NB4 (cell line): Measurements from ENCODE around the gene BPIFA1.

Source experiments
- POLR2A ChIP-seq: IDR thresholded peaks from 2 replicates; pipeline ENCODE4 v1.6.1; 2011; ENCODE audit warnings: mild to moderate bottlenecking; ENCODE audit not compliant: insufficient read length; ENCODE audit errors: extremely low read depth
- TF ChIP-seq, protein P1 (sequence below): IDR thresholded peaks from one replicate; pipeline ENCODE4 v1.5.1; 2012; ENCODE audit warnings: low read depth, low read length
- TF ChIP-seq, protein P2 (sequence below): IDR thresholded peaks from 2 replicates; pipeline ENCODE4 v1.6.1; 2011; ENCODE audit warnings: low read depth, low read length

DNA sequence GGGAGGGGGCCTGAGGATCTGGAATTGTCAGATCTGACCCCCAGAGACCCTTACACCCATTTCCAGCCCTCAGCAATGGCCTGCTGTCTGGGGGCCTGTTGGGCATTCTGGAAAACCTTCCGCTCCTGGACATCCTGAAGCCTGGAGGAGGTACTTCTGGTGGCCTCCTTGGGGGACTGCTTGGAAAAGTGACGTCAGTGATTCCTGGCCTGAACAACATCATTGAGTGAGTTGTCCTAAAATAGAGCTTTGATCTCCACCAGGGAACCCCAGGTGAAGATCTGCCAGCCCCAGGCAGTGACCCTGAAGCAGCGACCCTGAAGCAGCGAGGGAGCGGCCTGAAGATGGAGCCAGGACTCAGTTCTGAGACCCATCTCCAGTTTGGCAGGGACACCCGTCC lies 2.2 kb downstream of the BPIFA1 start:
- TF ChIP-seq, protein P1, sequence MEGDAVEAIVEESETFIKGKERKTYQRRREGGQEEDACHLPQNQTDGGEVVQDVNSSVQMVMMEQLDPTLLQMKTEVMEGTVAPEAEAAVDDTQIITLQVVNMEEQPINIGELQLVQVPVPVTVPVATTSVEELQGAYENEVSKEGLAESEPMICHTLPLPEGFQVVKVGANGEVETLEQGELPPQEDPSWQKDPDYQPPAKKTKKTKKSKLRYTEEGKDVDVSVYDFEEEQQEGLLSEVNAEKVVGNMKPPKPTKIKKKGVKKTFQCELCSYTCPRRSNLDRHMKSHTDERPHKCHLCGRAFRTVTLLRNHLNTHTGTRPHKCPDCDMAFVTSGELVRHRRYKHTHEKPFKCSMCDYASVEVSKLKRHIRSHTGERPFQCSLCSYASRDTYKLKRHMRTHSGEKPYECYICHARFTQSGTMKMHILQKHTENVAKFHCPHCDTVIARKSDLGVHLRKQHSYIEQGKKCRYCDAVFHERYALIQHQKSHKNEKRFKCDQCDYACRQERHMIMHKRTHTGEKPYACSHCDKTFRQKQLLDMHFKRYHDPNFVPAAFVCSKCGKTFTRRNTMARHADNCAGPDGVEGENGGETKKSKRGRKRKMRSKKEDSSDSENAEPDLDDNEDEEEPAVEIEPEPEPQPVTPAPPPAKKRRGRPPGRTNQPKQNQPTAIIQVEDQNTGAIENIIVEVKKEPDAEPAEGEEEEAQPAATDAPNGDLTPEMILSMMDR, result no peak
- no peak for TF ChIP-seq POLR2A
- TF ChIP-seq, protein P2, sequence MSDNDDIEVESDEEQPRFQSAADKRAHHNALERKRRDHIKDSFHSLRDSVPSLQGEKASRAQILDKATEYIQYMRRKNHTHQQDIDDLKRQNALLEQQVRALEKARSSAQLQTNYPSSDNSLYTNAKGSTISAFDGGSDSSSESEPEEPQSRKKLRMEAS, result no peak
